HepG2 (cell line): ENCODE results near the gene AJUBA. TPM values are rescaled to one million over a fixed set of nuclear protein-coding genes. Genes with fewer than 3 reads are reported as not detected.

ENCODE experiments used
- ATM ChIP-seq: fragments of 450-650 bp; IDR thresholded peaks from 2 replicates; pipeline ENCODE4 v1.7.1; 2017; ENCODE audit warnings: mild to moderate bottlenecking, borderline replicate concordance
- ATRX ChIP-seq: sonication (generic); formaldehyde crosslinking; IDR thresholded peaks from 2 replicates; pipeline ENCODE4 v1.4.0; 2020; ENCODE audit warnings: missing genetic modification reagents, borderline replicate concordance
- GATAD1 ChIP-seq: IDR thresholded peaks from 2 replicates; pipeline ENCODE4 v1.6.1; 2016; ENCODE audit warnings: missing genetic modification reagents, missing compliant biosample characterization
- HMGXB3 ChIP-seq: sonication (generic); formaldehyde crosslinking; IDR thresholded peaks from 2 replicates; pipeline ENCODE4 v1.4.0; 2020; ENCODE audit warnings: missing genetic modification reagents, borderline replicate concordance
- KAT2B ChIP-seq: fragments of 150-350 bp; IDR thresholded peaks from 2 replicates; pipeline ENCODE4 v1.6.1; 2014; ENCODE audit warnings: low read depth, low read length, borderline replicate concordance
- LCORL ChIP-seq, 2 experiments: fragments of 450-650 bp in 1 of 2; sonication (generic) in 1 of 2; formaldehyde crosslinking in 1 of 2; IDR thresholded peaks; 2 replicates each; pipeline versions ENCODE4 v1.5.0 to v1.6.1; 2017 to 2020; ENCODE audit warnings: antibody characterized with exemption in 1 of 2, missing genetic modification reagents in 1 of 2
- PRDM10 ChIP-seq: sonication (generic); formaldehyde crosslinking; IDR thresholded peaks from 2 replicates; pipeline ENCODE4 v1.4.0; 2020; ENCODE audit warnings: low read depth, missing genetic modification reagents
- SAFB2 ChIP-seq: sonication (generic); formaldehyde crosslinking; IDR thresholded peaks from 2 replicates; pipeline ENCODE4 v1.5.1; 2020; ENCODE audit warnings: missing genetic modification reagents, low read depth, mild to moderate bottlenecking, borderline replicate concordance
- ZNF605 ChIP-seq: sonication (generic); formaldehyde crosslinking; IDR thresholded peaks from 2 replicates; pipeline ENCODE4 v1.8.0; 2022; ENCODE audit warnings: mild to moderate bottlenecking, missing genetic modification reagents
- ZNF7 ChIP-seq: IDR thresholded peaks from 2 replicates; pipeline ENCODE4 v1.6.1; 2016; ENCODE audit warnings: missing biosample characterization, missing genetic modification reagents
- ZNF883 ChIP-seq: sonication (generic); formaldehyde crosslinking; IDR thresholded peaks from 2 replicates; pipeline ENCODE4 v1.5.1; 2020; ENCODE audit warnings: mild to moderate bottlenecking, missing genetic modification reagents; ENCODE audit errors: not compliant biosample characterization
- ZSCAN20 ChIP-seq: sonication (generic); formaldehyde crosslinking; IDR thresholded peaks from 2 replicates; pipeline ENCODE4 v1.4.0; 2020; ENCODE audit warnings: missing genetic modification reagents, mild to moderate bottlenecking, borderline replicate concordance
- polyA plus RNA-seq, 8 experiments: library from polyadenylated mRNA; depleted of rRNA in 3 of 8; stranded (reverse) in 7 of 8; unstranded in 1 of 8; fragments of >200 nt; fragmentation: Illumina TruSeq in 4 of 8; extraction: Trizol in 4 of 8; gene quantifications; 2 replicates each; pipeline versions ENCODE4 v1.2.1 to v1.2.3, GENCODE V29; 2011 to 2016; ENCODE audit warnings: low read depth in 4 of 8, missing spikeins in 1 of 8, mixed read lengths in 1 of 8; ENCODE audit not compliant: insufficient read depth in 1 of 8
- total RNA-seq, 5 experiments: library from RNA; depleted of rRNA; stranded (reverse); fragments of >200 nt; fragmentation: Illumina TruSeq; extraction: Trizol; gene quantifications; 2 replicates each; pipeline ENCODE4 v1.2.3, GENCODE V29; 2016; ENCODE audit warnings: low read depth in 1 of 5
- TF ChIP-seq, protein P1 (sequence below): IDR thresholded peaks from 2 replicates; pipeline ENCODE4 v1.6.1; 2016; ENCODE audit warnings: missing compliant biosample characterization, missing genetic modification reagents, borderline replicate concordance
- TF ChIP-seq, protein P2 (sequence below): sonication (generic); formaldehyde crosslinking; conservative IDR thresholded peaks from 2 replicates; pipeline ENCODE4 v1.4.0; 2020; ENCODE audit warnings: mild to moderate bottlenecking, missing genetic modification reagents, moderate library complexity

AJUBA gene
- total and polyA plus RNA-seq, 2 of the 13 experiments (the other 11 are each of a cell fraction or from before 2014, with no cell fraction given) = 157 to 241 TPM

- TF ChIP-seq, protein P1, sequence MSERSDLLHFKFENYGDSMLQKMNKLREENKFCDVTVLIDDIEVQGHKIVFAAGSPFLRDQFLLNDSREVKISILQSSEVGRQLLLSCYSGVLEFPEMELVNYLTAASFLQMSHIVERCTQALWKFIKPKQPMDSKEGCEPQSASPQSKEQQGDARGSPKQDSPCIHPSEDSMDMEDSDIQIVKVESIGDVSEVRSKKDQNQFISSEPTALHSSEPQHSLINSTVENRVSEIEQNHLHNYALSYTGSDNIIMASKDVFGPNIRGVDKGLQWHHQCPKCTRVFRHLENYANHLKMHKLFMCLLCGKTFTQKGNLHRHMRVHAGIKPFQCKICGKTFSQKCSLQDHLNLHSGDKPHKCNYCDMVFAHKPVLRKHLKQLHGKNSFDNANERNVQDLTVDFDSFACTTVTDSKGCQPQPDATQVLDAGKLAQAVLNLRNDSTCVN (CRISPR knock-in tag) = peak; percentile 59; the same call in 1 of the 2 replicates
- peak; percentile 92 for TF ChIP-seq ZNF883 (CRISPR knock-in tag)
- TF ChIP-seq ZSCAN20 (CRISPR knock-in tag) = no peak
- peak; percentile 64 for TF ChIP-seq HMGXB3 (CRISPR knock-in tag)
- peak; percentile 85 for TF ChIP-seq LCORL (IDR thresholded peaks at IDR 0.05)
- no peak for TF ChIP-seq LCORL (CRISPR knock-in tag; IDR thresholded peaks at IDR 0.05)
- TF ChIP-seq, protein P2, sequence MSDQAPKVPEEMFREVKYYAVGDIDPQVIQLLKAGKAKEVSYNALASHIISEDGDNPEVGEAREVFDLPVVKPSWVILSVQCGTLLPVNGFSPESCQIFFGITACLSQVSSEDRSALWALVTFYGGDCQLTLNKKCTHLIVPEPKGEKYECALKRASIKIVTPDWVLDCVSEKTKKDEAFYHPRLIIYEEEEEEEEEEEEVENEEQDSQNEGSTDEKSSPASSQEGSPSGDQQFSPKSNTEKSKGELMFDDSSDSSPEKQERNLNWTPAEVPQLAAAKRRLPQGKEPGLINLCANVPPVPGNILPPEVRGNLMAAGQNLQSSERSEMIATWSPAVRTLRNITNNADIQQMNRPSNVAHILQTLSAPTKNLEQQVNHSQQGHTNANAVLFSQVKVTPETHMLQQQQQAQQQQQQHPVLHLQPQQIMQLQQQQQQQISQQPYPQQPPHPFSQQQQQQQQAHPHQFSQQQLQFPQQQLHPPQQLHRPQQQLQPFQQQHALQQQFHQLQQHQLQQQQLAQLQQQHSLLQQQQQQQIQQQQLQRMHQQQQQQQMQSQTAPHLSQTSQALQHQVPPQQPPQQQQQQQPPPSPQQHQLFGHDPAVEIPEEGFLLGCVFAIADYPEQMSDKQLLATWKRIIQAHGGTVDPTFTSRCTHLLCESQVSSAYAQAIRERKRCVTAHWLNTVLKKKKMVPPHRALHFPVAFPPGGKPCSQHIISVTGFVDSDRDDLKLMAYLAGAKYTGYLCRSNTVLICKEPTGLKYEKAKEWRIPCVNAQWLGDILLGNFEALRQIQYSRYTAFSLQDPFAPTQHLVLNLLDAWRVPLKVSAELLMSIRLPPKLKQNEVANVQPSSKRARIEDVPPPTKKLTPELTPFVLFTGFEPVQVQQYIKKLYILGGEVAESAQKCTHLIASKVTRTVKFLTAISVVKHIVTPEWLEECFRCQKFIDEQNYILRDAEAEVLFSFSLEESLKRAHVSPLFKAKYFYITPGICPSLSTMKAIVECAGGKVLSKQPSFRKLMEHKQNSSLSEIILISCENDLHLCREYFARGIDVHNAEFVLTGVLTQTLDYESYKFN (CRISPR knock-in tag) = peak; percentile 100
- no peak for TF ChIP-seq ATRX (CRISPR knock-in tag)
- TF ChIP-seq ZNF605 (CRISPR knock-in tag) = no peak
- peak; percentile 85 for TF ChIP-seq GATAD1 (CRISPR knock-in tag)
- TF ChIP-seq PRDM10 = peak; percentile 87
- no peak for TF ChIP-seq ZNF7 (CRISPR knock-in tag)
- TF ChIP-seq KAT2B = no peak
- peak; percentile 53; the same call in 1 of the 2 replicates for TF ChIP-seq ATM
- TF ChIP-seq SAFB2 (CRISPR knock-in tag) = no peak
Observed at GRCh38 chr14:22977684-22978486, 4.5 kb downstream of the AJUBA start (continued).
